Measurements from ENCODE around the gene MLXIP. TPM values are rescaled to one million over a fixed set of nuclear protein-coding genes. Genes with fewer than 3 reads are reported as not detected.
A peak's percentile ranks its signal among the peaks of the same experiment; 100 is the strongest.

MLXIP gene
- total and polyA plus RNA-seq, 4 donors = 10.3 to 65.1 (median 44.4) TPM

DNA sequence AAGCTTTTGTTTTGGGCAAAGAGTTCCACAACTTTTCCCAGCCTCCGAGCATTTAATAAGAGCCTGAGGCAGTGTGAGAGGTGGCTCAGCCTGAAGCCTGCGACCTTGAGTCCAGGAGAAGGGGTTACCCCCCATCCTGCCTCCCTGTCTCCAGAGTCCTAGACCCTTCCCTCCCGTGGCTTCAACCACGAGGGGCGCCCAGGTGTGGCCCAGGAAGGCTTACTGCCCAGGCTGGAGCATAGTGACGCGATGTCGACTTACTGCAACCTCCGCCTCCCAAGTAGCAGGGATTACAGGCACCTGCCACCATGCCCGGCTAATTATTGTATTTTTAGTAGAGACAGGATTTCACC lies 105.0 kb downstream of the MLXIP start:
- H3K4me1 ChIP-seq (ENCODE audit: control insufficient read depth in 1 of 2, insufficient read depth in 2 of 2, low read length in 2 of 2) = no peaks in the 10 kb centered on the region
- no peaks in the 10 kb centered on the region for H3K27me3 ChIP-seq (ENCODE audit: control insufficient read depth in 1 of 2, insufficient read depth in 2 of 2, low read length in 1 of 2)
- no peaks in the 10 kb centered on the region for H3K9me3 ChIP-seq (ENCODE audit: control insufficient read depth, low read length)
- no peak overlapping the region for H3K27ac ChIP-seq (ENCODE audit: low read depth in 1 of 2, low read length in 2 of 2)
- peak overlapping the region in 1 of 2 donors; percentile 30 for H3K4me3 ChIP-seq (ENCODE audit: low read length in 2 of 2)
- DNase-seq (no peak), ATAC-seq (ENCODE audit: low FRiP score) (peak; percentile 42)
- WGBS, 2 donors = 79 to 83% methylated on average over 10 of the region's 10 CpGs
- no peaks in the 10 kb centered on the region for H3K36me3 ChIP-seq (ENCODE audit: control insufficient read depth in 1 of 2, insufficient read depth in 2 of 2, low read length in 1 of 2)
- intact Hi-C loops (cut with DNase I) = no loop called here

- Histone ChIP-seq H3K27me3 (ENCODE audit: control insufficient read depth in 1 of 2, insufficient read depth in 2 of 2, low read length in 1 of 2) (no peaks in the 10 kb centered on the region), H3K9me3 (ENCODE audit: control insufficient read depth, low read length) (no peaks in the 10 kb centered on the region), H3K4me1 (ENCODE audit: control insufficient read depth in 1 of 2, insufficient read depth in 2 of 2, low read length in 2 of 2) (no peaks in the 10 kb centered on the region), H3K4me3 (ENCODE audit: low read length in 2 of 2) (no peak overlapping the region), H3K36me3 (ENCODE audit: control insufficient read depth in 1 of 2, insufficient read depth in 2 of 2, low read length in 1 of 2) (no peaks in the 10 kb centered on the region), H3K27ac (ENCODE audit: low read depth in 1 of 2, low read length in 2 of 2) (no peak overlapping the region)
- intact Hi-C loops (cut with DNase I) = no loop called here
- peak; percentile 13 for ATAC-seq (ENCODE audit: low FRiP score)
- no peak for DNase-seq
- 89 to 93% methylated on average over 18 of the region's 18 CpGs for WGBS, 2 donors
Measured at GRCh38 chr12:122184517-122184916, 106.0 kb downstream of the MLXIP start.

DNA sequence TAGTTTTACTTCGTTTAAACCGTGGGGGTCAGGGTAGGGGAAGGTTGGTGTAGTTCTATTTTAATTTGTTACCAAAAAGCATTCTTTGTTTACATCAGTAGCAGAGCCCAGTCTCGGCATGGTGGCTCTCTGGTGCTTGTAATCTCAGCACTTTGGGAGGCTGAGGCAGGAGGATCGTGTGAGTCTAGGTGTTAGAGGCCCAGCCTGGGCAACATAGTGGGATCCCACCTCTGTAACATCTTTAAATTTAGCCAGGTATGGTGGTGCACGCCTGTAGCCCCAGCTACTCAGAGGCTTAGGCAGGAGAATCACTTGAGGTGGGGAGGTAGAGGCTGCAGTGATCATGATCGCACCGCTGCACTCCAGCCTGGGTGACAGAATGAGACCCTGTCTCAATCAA lies 106.5 kb downstream of the MLXIP start:
- DNase-seq (no peak), ATAC-seq (ENCODE audit: low FRiP score) (no peak)
- H3K4me1 ChIP-seq (ENCODE audit: control insufficient read depth in 1 of 2, insufficient read depth in 2 of 2, low read length in 2 of 2) = no peaks in the 10 kb centered on the region
- no peak overlapping the region for H3K27ac ChIP-seq (ENCODE audit: low read depth in 1 of 2, low read length in 2 of 2)
- intact Hi-C loops (cut with DNase I) = no loop called here
- H3K9me3 ChIP-seq (ENCODE audit: control insufficient read depth, low read length) = no peaks in the 10 kb centered on the region
- H3K4me3 ChIP-seq (ENCODE audit: low read length in 2 of 2) = no peak overlapping the region
- no peaks in the 10 kb centered on the region for H3K36me3 ChIP-seq (ENCODE audit: control insufficient read depth in 1 of 2, insufficient read depth in 2 of 2, low read length in 1 of 2)
- H3K27me3 ChIP-seq (ENCODE audit: control insufficient read depth in 1 of 2, insufficient read depth in 2 of 2, low read length in 1 of 2) = no peaks in the 10 kb centered on the region
- 92 to 93% methylated on average over 7 of the region's 7 CpGs for WGBS, 2 donors

- intact Hi-C loops (cut with DNase I) = no loop called here
- H3K9me3 ChIP-seq (ENCODE audit: control insufficient read depth, low read length) = no peaks in the 10 kb centered on the region
- H3K36me3 ChIP-seq (ENCODE audit: control insufficient read depth in 1 of 2, insufficient read depth in 2 of 2, low read length in 1 of 2) = no peaks in the 10 kb centered on the region
- no peak for DNase-seq
- H3K4me3 ChIP-seq (ENCODE audit: low read length in 2 of 2) = no peak overlapping the region
- H3K4me1 ChIP-seq (ENCODE audit: control insufficient read depth in 1 of 2, insufficient read depth in 2 of 2, low read length in 2 of 2) = no peaks in the 10 kb centered on the region
- ATAC-seq (ENCODE audit: low FRiP score) = no peak
- WGBS, 2 donors = 91 to 97% methylated on average over 10 of the region's 10 CpGs
- H3K27me3 ChIP-seq (ENCODE audit: control insufficient read depth in 1 of 2, insufficient read depth in 2 of 2, low read length in 1 of 2) = no peaks in the 10 kb centered on the region
- H3K27ac ChIP-seq (ENCODE audit: low read depth in 1 of 2, low read length in 2 of 2) = no peak overlapping the region
Measured at GRCh38 chr12:122185494-122186082, 107.0 kb downstream of the MLXIP start.

- intact Hi-C loops (cut with DNase I) = no loop called here
- Histone ChIP-seq H3K27ac (ENCODE audit: low read depth in 1 of 2, low read length in 2 of 2) (no peak overlapping the region), H3K27me3 (ENCODE audit: control insufficient read depth in 1 of 2, insufficient read depth in 2 of 2, low read length in 1 of 2) (no peaks in the 10 kb centered on the region), H3K4me3 (ENCODE audit: low read length in 2 of 2) (no peak overlapping the region), H3K36me3 (ENCODE audit: control insufficient read depth in 1 of 2, insufficient read depth in 2 of 2, low read length in 1 of 2) (no peaks in the 10 kb centered on the region), H3K9me3 (ENCODE audit: control insufficient read depth, low read length) (no peaks in the 10 kb centered on the region), H3K4me1 (ENCODE audit: control insufficient read depth in 1 of 2, insufficient read depth in 2 of 2, low read length in 2 of 2) (no peaks in the 10 kb centered on the region)
- ATAC-seq (ENCODE audit: low FRiP score) = no peak
- 60 to 71% methylated on average over 12 of the region's 12 CpGs for WGBS, 2 donors
- DNase-seq = peak in 1 of 2 donors; percentile 34
Measured at GRCh38 chr12:122187466-122187865, 108.9 kb downstream of the MLXIP start.

DNA sequence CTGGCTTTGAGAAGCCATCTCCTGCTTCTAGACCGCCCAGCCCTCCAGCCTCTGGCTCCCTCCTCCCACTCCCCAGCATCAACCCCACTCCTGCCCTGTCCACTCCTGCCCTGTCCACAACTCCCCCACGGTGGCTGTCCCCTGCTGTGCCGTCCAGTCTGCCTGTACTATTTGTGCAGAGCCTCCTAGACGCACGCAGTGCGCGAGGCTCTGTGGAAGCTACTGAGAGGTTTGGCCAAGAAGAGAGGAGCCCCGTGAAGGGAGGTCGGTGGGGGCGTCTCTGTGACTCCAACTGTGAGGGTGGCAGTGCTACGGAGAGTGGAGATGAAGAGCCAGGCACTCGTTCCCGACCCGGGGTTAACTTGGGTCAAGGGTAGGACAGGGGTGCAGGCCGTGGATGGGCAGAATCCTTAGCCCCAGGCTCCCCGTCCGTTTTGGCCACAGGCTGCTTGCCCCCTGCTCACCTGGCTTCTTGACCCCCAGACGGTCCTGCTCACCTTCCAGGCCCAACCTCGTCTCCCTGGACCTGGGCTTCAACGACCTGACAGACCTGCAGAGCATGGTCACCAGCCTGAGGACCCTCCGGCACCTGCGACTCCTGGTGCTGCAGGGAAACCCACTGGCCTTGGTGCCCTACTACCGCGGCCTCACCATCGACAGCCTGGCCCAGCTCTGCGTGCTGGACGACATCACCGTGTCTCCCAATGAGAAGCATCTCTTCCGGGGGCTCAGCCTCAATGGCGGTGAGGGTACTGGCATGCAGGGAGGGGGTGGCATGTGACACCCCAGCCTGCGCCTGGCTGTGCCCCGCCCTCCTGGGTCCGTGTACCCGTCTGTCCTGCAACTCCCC lies 111.3 kb downstream of the MLXIP start:
- intact Hi-C loops (cut with DNase I) = no loop called here
- H3K27me3 ChIP-seq (ENCODE audit: control insufficient read depth in 1 of 2, insufficient read depth in 2 of 2, low read length in 1 of 2) = no peaks in the 10 kb centered on the region
- H3K9me3 ChIP-seq (ENCODE audit: control insufficient read depth, low read length) = no peaks in the 10 kb centered on the region
- WGBS, 2 donors = 87 to 90% methylated on average over 33 to 34 of the region's 34 CpGs
- ATAC-seq (ENCODE audit: low FRiP score) (no peak), DNase-seq (peak in 1 of 2 donors; percentile 76)
- no peaks in the 10 kb centered on the region for H3K4me1 ChIP-seq (ENCODE audit: control insufficient read depth in 1 of 2, insufficient read depth in 2 of 2, low read length in 2 of 2)
- no peak overlapping the region for H3K27ac ChIP-seq (ENCODE audit: low read depth in 1 of 2, low read length in 2 of 2)
- no peak overlapping the region for H3K4me3 ChIP-seq (ENCODE audit: low read length in 2 of 2)
- no peaks in the 10 kb centered on the region for H3K36me3 ChIP-seq (ENCODE audit: control insufficient read depth in 1 of 2, insufficient read depth in 2 of 2, low read length in 1 of 2)

DNA sequence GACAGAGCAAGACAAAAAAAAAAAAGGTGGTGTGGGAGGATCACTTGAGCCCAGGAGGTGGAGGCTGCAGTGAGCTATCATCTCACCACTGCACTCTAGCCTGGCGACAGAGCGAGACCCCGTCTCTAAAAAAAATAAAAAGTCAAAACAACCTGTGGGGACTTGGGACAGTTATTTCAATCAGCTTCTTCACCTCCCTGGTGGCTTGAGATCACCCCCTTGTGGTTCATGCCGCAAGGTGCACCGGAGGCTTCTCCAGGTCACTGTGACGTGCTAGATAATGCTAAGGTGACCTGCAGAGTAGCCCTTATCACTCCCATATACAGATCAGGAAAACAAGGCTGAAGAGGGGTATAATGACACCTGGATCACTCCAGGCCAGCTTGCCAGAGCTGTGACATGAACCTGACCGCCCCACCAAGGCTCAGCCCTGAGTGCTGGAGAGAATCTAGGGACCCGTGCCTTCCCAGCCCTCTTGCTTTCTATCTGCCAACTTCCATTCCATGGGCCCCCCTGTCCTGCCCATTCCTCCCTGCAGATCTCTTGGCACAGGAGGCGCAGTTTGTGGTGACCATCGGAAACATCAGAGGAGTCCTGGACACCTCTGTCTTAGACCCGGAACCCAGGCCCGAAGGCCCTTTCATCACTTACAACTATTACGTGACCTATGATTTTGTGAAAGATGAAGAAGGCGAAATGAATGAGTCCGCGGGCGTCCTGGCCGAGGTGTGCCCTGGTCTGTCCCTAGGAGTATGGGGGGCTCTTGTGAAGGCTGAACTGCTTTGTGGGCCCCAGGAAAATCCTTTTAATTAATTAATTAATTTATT lies 112.5 kb downstream of the MLXIP start:
- Histone ChIP-seq H3K9me3 (ENCODE audit: control insufficient read depth, low read length) (no peaks in the 10 kb centered on the region), H3K27me3 (ENCODE audit: control insufficient read depth in 1 of 2, insufficient read depth in 2 of 2, low read length in 1 of 2) (no peaks in the 10 kb centered on the region), H3K4me1 (ENCODE audit: control insufficient read depth in 1 of 2, insufficient read depth in 2 of 2, low read length in 2 of 2) (no peaks in the 10 kb centered on the region), H3K36me3 (ENCODE audit: control insufficient read depth in 1 of 2, insufficient read depth in 2 of 2, low read length in 1 of 2) (no peaks in the 10 kb centered on the region), H3K27ac (ENCODE audit: low read depth in 1 of 2, low read length in 2 of 2) (no peak overlapping the region), H3K4me3 (ENCODE audit: low read length in 2 of 2) (no peak overlapping the region)
- 67 to 68% methylated on average over 18 of the region's 18 CpGs for WGBS, 2 donors
- ATAC-seq (ENCODE audit: low FRiP score) (no peak), DNase-seq (peak; percentile 58 to 72)
- intact Hi-C loops (cut with DNase I) = no loop called here

GRCh38 chr12:122192441-122192840 lies 113.9 kb downstream of the MLXIP start:
- no peaks in the 10 kb centered on the region for H3K36me3 ChIP-seq (ENCODE audit: control insufficient read depth in 1 of 2, insufficient read depth in 2 of 2, low read length in 1 of 2)
- no peak for ATAC-seq (ENCODE audit: low FRiP score)
- intact Hi-C loops (cut with DNase I) = no loop called here
- no peaks in the 10 kb centered on the region for H3K27me3 ChIP-seq (ENCODE audit: control insufficient read depth in 1 of 2, insufficient read depth in 2 of 2, low read length in 1 of 2)
- H3K9me3 ChIP-seq (ENCODE audit: control insufficient read depth, low read length) = no peaks in the 10 kb centered on the region
- H3K4me3 ChIP-seq (ENCODE audit: low read length in 2 of 2) = no peak overlapping the region
- 81 to 85% methylated on average over 11 of the region's 11 CpGs for WGBS, 2 donors
- peak in 1 of 2 donors; percentile 16 for DNase-seq
- H3K4me1 ChIP-seq (ENCODE audit: control insufficient read depth in 1 of 2, insufficient read depth in 2 of 2, low read length in 2 of 2) = no peaks in the 10 kb centered on the region
- no peak overlapping the region for H3K27ac ChIP-seq (ENCODE audit: low read depth in 1 of 2, low read length in 2 of 2)
